Activated CD4-positive, CD25-positive, alpha-beta regulatory T cell treated with anti-CD3 and anti-CD28 coated beads, Interleukin-2, amount 50 U/mL, for 72 hours (primary cell): ENCODE results near the gene RBBP8NL.

Experiments
- DNase-seq: peaks from one replicate; pipeline ENCODE4 v3.0.0; 2021

The RBBP8NL gene

DNA sequence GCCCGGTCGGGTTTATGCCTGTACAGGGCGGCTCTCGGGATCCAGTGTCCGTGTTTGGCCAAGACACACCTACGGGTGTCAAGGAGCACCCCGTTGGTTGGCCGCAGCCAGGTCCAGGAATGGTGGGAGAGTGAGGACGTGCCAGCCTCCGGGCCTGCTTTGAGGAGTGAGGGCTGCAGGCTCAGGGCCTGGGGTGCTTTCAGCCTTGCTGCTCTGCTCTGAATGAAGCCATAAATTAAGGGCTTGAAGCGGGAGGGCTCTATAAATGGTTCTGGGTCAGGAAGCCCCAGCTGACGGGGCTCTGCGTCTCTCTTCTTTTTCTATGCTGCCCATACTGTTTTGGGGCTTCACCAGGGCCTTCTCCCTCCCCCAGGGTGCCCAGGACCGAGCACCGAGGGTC, 33.3 kb upstream of the RBBP8NL start:
- DNase-seq = no peak

- DNase-seq = no peak
Observed at GRCh38 chr20:62459488-62459887, 32.1 kb upstream of the RBBP8NL start.

DNA sequence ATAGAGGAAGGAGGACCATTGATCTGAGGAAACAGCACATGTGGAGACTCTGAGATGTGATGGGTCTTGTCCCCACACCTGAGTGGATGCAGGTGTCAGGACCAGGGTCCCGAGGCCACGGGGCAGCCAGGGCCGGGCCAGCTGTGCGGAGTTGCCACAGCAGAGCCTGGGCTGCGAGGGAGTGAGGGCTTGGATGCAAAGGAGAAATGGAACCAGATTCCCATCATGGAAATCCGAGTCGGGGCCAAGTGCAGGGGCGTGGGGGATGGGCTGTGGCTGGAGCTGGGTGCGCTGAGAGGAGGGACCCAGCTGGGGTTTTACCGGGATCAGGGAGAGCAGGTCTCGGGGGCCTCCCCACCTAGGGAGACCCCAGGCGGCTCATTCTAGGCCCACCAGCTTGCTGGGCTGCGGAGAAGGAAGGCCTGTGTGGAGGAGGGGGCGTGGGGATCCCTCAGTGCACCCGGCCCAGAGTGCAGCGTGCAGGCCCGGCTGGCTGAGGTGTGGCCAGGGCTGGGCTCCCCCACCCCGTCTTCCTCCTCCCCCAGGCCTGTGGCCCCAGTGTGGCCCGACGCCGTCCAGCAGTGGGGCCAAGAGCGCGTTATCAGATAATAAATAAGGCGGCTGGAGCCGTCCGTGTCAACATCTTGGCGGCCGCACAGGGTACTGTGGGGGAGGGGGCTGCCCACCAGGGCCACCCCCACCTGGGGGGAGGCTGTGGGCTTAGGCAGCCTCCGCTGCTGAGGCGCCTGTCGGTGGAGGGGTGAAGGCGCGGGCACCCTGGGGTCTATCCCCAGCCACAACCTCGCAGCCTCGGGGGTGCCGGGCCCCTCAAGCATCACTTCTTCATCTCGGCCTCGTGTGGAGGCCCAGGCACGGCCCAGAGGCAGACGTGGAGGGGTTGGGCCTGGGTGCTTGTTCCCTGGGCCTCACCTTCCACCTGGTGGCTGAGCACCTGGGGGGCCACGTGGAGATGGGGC, 31.2 kb upstream of the RBBP8NL start:
- DNase-seq = no peak

- no peak for DNase-seq
Observed at GRCh38 chr20:62457831-62458230, 30.5 kb upstream of the RBBP8NL start.

DNA sequence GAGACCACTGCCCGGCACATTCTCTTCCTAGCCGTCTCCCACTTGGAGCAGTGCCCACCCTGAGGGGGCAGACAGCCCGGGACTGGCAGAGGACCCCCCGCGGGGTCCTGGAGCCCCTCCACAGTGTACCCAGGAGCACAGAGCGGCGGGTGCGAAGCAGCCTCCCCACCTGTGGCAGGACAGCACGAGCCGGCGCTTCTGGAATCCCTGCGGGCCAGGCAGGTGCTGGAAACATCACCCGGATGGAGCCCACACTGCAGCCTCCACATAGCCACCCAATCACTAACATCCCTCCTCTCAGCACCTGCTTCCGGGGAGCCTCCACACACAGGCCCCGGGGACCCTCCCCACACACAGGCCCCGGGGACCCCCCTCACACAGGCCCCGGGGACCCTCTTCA, 29.8 kb upstream of the RBBP8NL start:
- no peak for DNase-seq

GRCh38 chr20:62455929-62456328, 28.6 kb upstream of the RBBP8NL start:
- DNase-seq = no peak

DNA sequence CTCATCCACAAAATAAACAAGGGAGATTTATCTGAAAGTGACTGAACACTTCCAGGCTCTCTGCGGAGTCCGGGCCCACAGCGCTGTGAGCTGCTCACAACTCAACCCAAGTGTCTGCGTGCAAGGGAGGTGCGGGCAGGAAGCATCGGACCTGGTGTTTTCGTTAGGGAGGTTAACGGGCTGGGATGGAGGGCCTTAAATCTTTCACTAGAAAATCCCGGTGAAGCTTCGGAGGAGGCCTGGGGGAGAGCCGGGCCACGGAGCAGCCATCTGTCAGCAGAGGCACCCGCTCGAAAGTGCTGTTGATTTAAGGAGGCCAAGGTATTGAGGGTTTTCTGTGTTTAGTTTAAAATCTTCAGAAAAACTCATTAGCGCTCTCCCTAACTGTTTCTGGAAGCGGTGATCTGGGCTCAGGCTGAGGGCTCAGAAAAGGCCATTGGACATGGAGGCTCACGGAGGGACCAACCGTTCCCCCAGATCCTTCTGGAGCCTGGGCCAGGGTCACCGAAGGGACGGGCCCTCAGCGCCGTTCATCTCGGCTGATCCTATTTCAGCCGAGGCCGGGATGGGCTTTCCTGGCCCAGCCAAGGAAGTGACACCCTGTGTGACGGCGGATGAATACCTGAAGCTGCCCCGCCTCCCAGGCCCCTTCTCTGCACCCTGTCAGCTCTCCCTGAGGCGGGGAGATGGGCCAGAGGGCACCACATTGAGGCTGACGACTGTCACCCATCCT, 27.7 kb upstream of the RBBP8NL start:
- DNase-seq = no peak

DNA sequence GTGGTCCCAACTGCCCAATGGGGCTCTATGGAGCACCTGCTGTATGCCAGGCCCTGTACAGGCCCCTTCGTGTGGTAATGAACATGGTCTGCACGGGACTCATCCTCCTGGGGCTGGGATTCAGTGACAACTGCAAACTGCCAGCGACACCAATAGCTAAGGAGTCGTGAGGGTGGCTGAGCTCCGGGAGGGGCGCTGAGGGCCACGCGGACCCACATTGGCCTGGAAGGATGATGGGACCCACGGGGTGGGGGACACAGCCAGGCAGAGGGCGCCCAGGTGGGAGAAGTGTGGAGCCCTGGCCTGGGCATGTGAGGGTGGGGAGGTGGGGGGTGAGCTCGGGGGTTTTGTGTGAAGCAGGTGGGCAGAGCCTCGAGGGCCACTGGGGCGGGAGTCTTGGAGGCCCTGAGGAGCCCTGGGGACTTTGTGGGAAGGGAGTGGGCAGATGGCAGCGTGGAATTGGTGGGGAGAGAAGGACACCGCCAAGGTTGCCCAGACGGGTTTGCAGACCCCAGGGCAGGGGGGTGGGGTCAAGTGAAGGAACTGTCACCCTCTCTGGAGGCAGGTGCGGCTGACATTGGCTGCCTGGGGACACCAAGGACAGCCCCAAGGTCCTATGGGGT, 26.0 kb upstream of the RBBP8NL start:
- DNase-seq = no peak

- no peak for DNase-seq
Observed at GRCh38 chr20:62452475-62453095, 25.2 kb upstream of the RBBP8NL start.

GRCh38 chr20:62451970-62452369, 24.6 kb upstream of the RBBP8NL start:
- DNase-seq = no peak

GRCh38 chr20:62451156-62451767, 23.9 kb upstream of the RBBP8NL start:
- DNase-seq = no peak

- no peak for DNase-seq
Observed at GRCh38 chr20:62449951-62450691, 22.8 kb upstream of the RBBP8NL start.

DNA sequence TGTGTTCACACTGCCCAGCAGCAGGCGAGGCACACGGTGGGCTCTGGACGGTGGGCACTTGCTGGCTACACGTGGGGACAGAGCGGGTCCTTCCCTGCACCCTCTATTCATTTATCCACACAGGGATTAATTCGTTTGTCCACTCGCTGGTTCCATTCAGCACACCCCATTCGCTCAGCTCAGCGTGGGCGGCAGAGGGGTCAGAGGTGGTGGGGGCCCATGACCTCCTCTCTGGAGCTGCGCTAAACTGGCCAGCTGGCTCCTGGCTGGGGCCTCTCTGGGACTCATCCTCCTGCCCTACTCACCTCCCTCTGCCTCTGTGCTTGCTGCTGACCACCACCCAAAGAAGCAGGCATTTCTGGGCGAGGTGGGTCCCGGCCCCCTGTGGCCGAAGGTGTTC, 21.4 kb upstream of the RBBP8NL start:
- no peak for DNase-seq

DNA sequence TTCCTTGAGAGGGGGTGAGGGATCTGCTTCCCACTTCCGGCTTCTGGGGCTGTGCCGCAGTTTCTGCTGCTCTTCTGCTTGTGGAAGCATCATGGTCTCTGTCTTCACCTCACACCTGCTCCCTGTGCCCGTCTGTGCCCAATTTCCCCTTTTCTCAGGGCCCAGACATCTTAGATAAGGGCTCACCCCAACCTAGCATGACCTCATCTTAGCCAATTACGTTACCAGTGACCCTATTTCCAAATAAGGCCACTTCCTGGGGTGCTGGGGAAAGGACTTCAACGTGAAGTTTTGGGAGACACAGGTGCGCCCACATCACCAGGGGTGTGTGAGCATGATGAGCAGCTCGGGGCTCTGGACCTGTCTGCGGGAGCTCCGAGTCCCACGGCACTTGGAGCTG, 20.7 kb upstream of the RBBP8NL start:
- DNase-seq = no peak

GRCh38 chr20:62446888-62447869, 19.8 kb upstream of the RBBP8NL start:
- no peak for DNase-seq

DNA sequence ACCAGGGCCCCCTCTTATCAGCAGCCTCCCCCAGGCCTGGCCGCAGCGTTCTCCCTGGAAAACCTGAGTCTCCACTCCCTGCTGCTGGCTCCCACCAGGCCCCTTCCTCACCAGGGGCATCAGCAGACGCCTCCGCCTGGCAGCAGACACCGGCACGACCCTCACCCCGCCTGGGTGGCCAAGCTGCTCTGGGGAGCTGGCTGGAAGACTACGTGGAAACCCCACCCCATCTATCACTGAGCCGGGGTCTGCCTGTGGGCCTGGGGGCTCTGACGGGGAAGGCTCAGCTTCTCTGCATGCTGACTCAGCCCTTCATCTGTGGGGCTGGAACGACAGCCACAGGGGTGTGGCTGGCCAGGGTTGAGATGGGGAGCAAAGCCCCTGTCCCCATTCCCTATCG, 19.1 kb upstream of the RBBP8NL start:
- no peak for DNase-seq

- no peak for DNase-seq
Observed at GRCh38 chr20:62445553-62446340, 18.4 kb upstream of the RBBP8NL start.

DNA sequence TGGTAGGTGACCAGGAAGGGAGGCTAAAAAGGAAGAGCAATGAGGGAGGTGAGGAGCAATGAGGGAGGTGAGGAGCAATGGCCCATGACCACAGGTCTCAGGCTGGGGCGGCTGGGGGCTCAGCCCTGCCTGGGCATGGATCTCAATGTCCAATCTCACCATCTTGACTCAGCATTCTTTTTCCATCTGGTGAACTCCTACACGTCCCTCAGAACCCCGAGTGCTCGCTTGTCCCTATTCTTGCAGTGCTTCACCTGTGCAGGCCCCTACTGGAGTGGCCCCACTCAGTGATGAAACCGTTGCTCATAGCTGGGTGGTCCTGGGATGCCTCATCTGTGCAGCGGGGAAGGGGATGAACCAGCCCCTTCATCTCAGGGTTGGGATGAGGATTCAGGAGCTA, 16.9 kb upstream of the RBBP8NL start:
- DNase-seq = no peak

GRCh38 chr20:62441987-62442539, 14.7 kb upstream of the RBBP8NL start:
- DNase-seq = no peak

GRCh38 chr20:62439218-62439617, 11.9 kb upstream of the RBBP8NL start:
- DNase-seq = no peak
